ENCODE data around the gene PTPN2.

DNA sequence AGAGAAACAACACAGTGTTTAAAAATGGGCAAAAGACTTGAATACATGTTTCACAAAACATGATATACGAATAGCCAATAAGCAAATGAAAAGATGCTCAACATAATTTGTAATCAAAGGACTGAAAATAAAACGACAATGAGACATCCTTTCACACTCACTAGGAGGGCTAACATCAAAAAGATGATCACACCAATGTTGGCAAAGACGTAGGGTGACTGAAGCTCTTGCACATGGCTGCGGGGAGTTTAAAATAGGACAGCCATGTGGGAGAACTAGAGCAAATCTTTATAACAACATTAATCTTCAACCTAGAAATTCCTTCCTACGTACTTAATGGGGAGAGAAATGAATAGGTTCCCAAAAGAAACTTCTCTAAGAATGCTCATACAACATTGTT lies 44.6 kb upstream of the PTPN2 start:
- TF ChIP-seq, protein P1, sequence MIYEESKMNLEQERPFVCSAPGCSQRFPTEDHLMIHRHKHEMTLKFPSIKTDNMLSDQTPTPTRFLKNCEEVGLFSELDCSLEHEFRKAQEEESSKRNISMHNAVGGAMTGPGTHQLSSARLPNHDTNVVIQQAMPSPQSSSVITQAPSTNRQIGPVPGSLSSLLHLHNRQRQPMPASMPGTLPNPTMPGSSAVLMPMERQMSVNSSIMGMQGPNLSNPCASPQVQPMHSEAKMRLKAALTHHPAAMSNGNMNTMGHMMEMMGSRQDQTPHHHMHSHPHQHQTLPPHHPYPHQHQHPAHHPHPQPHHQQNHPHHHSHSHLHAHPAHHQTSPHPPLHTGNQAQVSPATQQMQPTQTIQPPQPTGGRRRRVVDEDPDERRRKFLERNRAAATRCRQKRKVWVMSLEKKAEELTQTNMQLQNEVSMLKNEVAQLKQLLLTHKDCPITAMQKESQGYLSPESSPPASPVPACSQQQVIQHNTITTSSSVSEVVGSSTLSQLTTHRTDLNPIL (CRISPR knock-in tag; IDR thresholded peaks at IDR 0.05; ENCODE audit: low read depth), result no peak
- TF ChIP-seq ZFP3 (CRISPR knock-in tag; IDR thresholded peaks at IDR 0.05) (no peak), PPARA (CRISPR knock-in tag; IDR thresholded peaks at IDR 0.05; ENCODE audit: borderline replicate concordance) (no peak), GLIS3 (CRISPR knock-in tag; IDR thresholded peaks at IDR 0.05) (no peak)
